Body of pancreas (tissue), 4 donors: Measurements from ENCODE around the gene GUCY2C.

Source experiments
- CTCF ChIP-seq, 7 experiments: fragments of 450-650 bp in 4 of 7; fragments of 200-600 bp in 3 of 7; sonication (generic) in 3 of 7; IDR thresholded peaks; one replicate each; pipeline ENCODE4 v1.5.1; 2016 to 2019; ENCODE audit warnings: antibody characterized with exemption in 7 of 7
- POLR2A ChIP-seq, 3 donors: fragments of 450-650 bp; IDR thresholded peaks; one replicate each; pipeline ENCODE4 v1.6.1; 2016; ENCODE audit warnings: antibody characterized with exemption in 3 of 3, mild to moderate bottlenecking in 2 of 3

- no peak for TF ChIP-seq CTCF (IDR thresholded peaks at IDR 0.05)
- no peak for TF ChIP-seq POLR2A (IDR thresholded peaks at IDR 0.05)
Measured at GRCh38 chr12:14691560-14691959, 4.8 kb downstream of the GUCY2C start.
